PC-3 (cell line): Measurements from ENCODE around the gene RANBP3. TPM values are rescaled to one million over a fixed set of nuclear protein-coding genes. Genes with fewer than 3 reads are reported as not detected.

ENCODE experiments used
- ATAC-seq: fragments of 200-7000 bp; cut with Tn5 transposase; 2 replicates; pipeline ENCODE4 v1.9.1; 2020; ENCODE audit warnings: mild to moderate bottlenecking, moderate library complexity
- BruUV-seq: library from RNA; stranded (reverse); fragments of 400-500 nt; replicated peaks from 2 replicates; lab custom pipeline; 2021; lab: Mats Ljungman, UMichigan
- CTCF ChIA-PET: fragments of 300-600 bp; sonication (Branson Sonifier 250); formaldehyde crosslinking; loops from one replicate; lab custom pipeline; 2022; ENCODE audit warnings: antibody characterized with exemption; lab: Charles Lee
- POLR2A ChIA-PET: fragments of 300-600 bp; sonication (Branson Sonifier 250); formaldehyde crosslinking; loops from one replicate; lab custom pipeline; 2022; ENCODE audit warnings: antibody characterized with exemption; ENCODE audit not compliant: unreplicated experiment; lab: Charles Lee
- DNase-seq: peaks from one replicate; pipeline ENCODE4 v3.0.0-alpha.2; 2015
- H2AFZ ChIP-seq: fragments of 300-600 bp; sonication (generic); 2 replicates; pipeline ENCODE4 v1.6.0; 2016; ENCODE audit warnings: antibody characterized with exemption, low read length
- H3F3A ChIP-seq: fragments of 300-600 bp; sonication (generic); one replicate; pipeline ENCODE4 v1.6.0; 2017; ENCODE audit warnings: antibody characterized with exemption, low read length, control low read depth, mild to moderate bottlenecking; ENCODE audit not compliant: unreplicated experiment
- H3K27ac ChIP-seq: fragments of 300-600 bp; sonication (generic); 2 replicates; pipeline ENCODE4 v1.5.1; 2016; ENCODE audit warnings: mild to moderate bottlenecking, low read length
- H3K27me3 ChIP-seq: fragments of 300-600 bp; sonication (generic); 2 replicates; pipeline ENCODE4 v1.6.1; 2016; ENCODE audit warnings: low read length, mixed read lengths
- H3K36me3 ChIP-seq: fragments of 300-600 bp; sonication (generic); 2 replicates; pipeline ENCODE4 v1.6.1; 2016; ENCODE audit warnings: low read depth, mixed run types, low read length, mixed read lengths
- H3K4me1 ChIP-seq: fragments of 300-600 bp; sonication (generic); 2 replicates; pipeline ENCODE4 v1.5.1; 2016; ENCODE audit warnings: low read length; ENCODE audit not compliant: insufficient read depth
- H3K4me2 ChIP-seq: fragments of 300-600 bp; sonication (generic); 2 replicates; pipeline ENCODE4 v1.6.0; 2016; ENCODE audit warnings: low read length
- H3K4me3 ChIP-seq: fragments of 300-600 bp; sonication (generic); 2 replicates; pipeline ENCODE4 v1.5.1; 2016; ENCODE audit warnings: mild to moderate bottlenecking, low read length, mixed read lengths
- H3K79me2 ChIP-seq: fragments of 300-600 bp; sonication (generic); 2 replicates; pipeline ENCODE4 v1.6.1; 2017; ENCODE audit warnings: low read length, mixed read lengths
- H3K9ac ChIP-seq: fragments of 300-600 bp; sonication (generic); 2 replicates; pipeline ENCODE4 v1.6.0; 2016; ENCODE audit warnings: mild to moderate bottlenecking, low read length
- H3K9me2 ChIP-seq: fragments of 300-600 bp; sonication (generic); replicated peaks from 2 replicates; pipeline ENCODE4 v1.6.1; 2016; ENCODE audit warnings: mixed run types, low read length, mixed read lengths
- H3K9me3 ChIP-seq: fragments of 300-600 bp; sonication (generic); 2 replicates; pipeline ENCODE4 v1.6.1; 2016; ENCODE audit warnings: low read length, mixed read lengths
- H4K20me1 ChIP-seq: fragments of 300-600 bp; sonication (generic); 2 replicates; pipeline ENCODE4 v1.6.1; 2016; ENCODE audit warnings: low read length, mixed read lengths
- CTCF ChIP-seq: fragments of 300-600 bp; sonication (generic); conservative IDR thresholded peaks from 2 replicates; pipeline ENCODE4 v1.5.1; 2017; ENCODE audit warnings: antibody characterized with exemption, low read depth, mild to moderate bottlenecking, low read length
- EZH2 ChIP-seq: fragments of 300-600 bp; sonication (generic); IDR thresholded peaks from one replicate; pipeline ENCODE4 v1.6.1; 2017; ENCODE audit warnings: antibody characterized with exemption, mild to moderate bottlenecking, low read length; ENCODE audit not compliant: unreplicated experiment
- EZH2phosphoT487 ChIP-seq: fragments of 300-600 bp; sonication (generic); IDR thresholded peaks from 2 replicates; pipeline ENCODE4 v1.6.1; 2018; ENCODE audit warnings: mild to moderate bottlenecking, antibody characterized with exemption, low read length, borderline replicate concordance
- intact Hi-C: fragments of 100-400 bp; cut with micrococcal nuclease; formaldehyde crosslinking; loops from 2 replicates; pipeline ENCODE4 v1.9.0; 2023
- total RNA-seq: library from RNA; depleted of rRNA; stranded (reverse); fragments of >200 nt; gene quantifications from 2 replicates; pipeline ENCODE4 v1.2.3, GENCODE V29; 2014

Gene RANBP3
- total RNA-seq, 1 experiment from 2014 or later, result 114 TPM

- Histone ChIP-seq H3K9ac (no peak overlapping the region), H3K27me3 (no peaks in the 10 kb centered on the region), H3K27ac (no peak overlapping the region), H3K9me3 (no peaks in the 10 kb centered on the region), H3K79me2 (peaks cover 59% of the 10 kb centered on the region), H4K20me1 (peaks cover 29% of the 10 kb centered on the region), H2AFZ (no peak overlapping the region), H3K9me2 (no peaks in the 10 kb centered on the region), H3K4me2 (no peak overlapping the region), H3K4me1 (peaks cover 6% of the 10 kb centered on the region), H3K36me3 (peaks cover 17% of the 10 kb centered on the region; the same call in 1 of the 2 replicates), H3K4me3 (no peak overlapping the region), H3F3A (no peaks in the 10 kb centered on the region)
- DNase-seq (no peak), ATAC-seq (no peak)
- POLR2A ChIA-PET, result no interaction called here
- no peak for TF ChIP-seq EZH2
- TF ChIP-seq CTCF, result no peak
- TF ChIP-seq EZH2phosphoT487, result no peak
- intact Hi-C loops, result no loop called here
- no TSS peak for BruUV-seq
- CTCF ChIA-PET, result no interaction called here
These were observed 78.0 kb downstream of the RANBP3 start for GRCh38 chr19:5899728-5900526.

- Histone ChIP-seq H3K27me3 (no peaks in the 10 kb centered on the region), H3F3A (no peaks in the 10 kb centered on the region), H3K4me3 (no peak overlapping the region), H2AFZ (no peak overlapping the region), H3K4me1 (peaks cover 3% of the 10 kb centered on the region), H3K9ac (no peak overlapping the region), H3K36me3 (peaks cover 20% of the 10 kb centered on the region; the same call in 1 of the 2 replicates), H3K9me3 (no peaks in the 10 kb centered on the region), H3K27ac (no peak overlapping the region), H4K20me1 (peaks cover 25% of the 10 kb centered on the region), H3K9me2 (no peaks in the 10 kb centered on the region), H3K4me2 (no peak overlapping the region), H3K79me2 (peaks cover 47% of the 10 kb centered on the region)
- POLR2A ChIA-PET, result interaction anchor here (0.7 kb wide), 1 partner anchor 169 kb away, joined by 3 read pairs; no protein-coding TSS in a partner anchor
- DNase-seq, result no peak
- BruUV-seq, result no TSS peak
- TF ChIP-seq EZH2 (no peak), CTCF (peak; percentile 45; the same call in 1 of the 2 replicates)
- CTCF ChIA-PET, result no interaction called here
- intact Hi-C loops, result no loop called here
- ATAC-seq, result no peak
These were observed 80.6 kb downstream of the RANBP3 start for GRCh38 chr19:5897189-5897969.
